GM23338 (cell line): Measurements from ENCODE around the gene MRGPRE. TPM values are rescaled to one million over a fixed set of nuclear protein-coding genes. Genes with fewer than 3 reads are reported as not detected.

Experiments used
- ATAC-seq: fragments of 200-7000 bp; cut with Tn5 transposase; 3 replicates; pipeline ENCODE4 v1.9.1; 2020
- DNase-seq: peaks from one replicate; pipeline ENCODE4 v3.0.0-alpha.2; 2015; ENCODE audit warnings: low spot score
- H2AFZ ChIP-seq: fragments of 200-600 bp; sonication (generic); 2 replicates; pipeline ENCODE4 v1.8.0; 2016; ENCODE audit warnings: antibody characterized with exemption, mild to moderate bottlenecking, moderate library complexity
- H3F3A ChIP-seq: fragments of 200-600 bp; sonication (generic); replicated peaks from 2 replicates; pipeline ENCODE4 v1.8.0; 2017; ENCODE audit warnings: antibody characterized with exemption, mixed run types, low read depth
- H3K27ac ChIP-seq: fragments of 200-600 bp; sonication (generic); 2 replicates; pipeline ENCODE4 v1.6.1; 2016; ENCODE audit warnings: low read depth
- H3K27me3 ChIP-seq: fragments of 200-600 bp; sonication (generic); 2 replicates; pipeline ENCODE4 v1.8.0; 2016; ENCODE audit warnings: mild to moderate bottlenecking, mixed run types, moderate library complexity; ENCODE audit not compliant: insufficient read depth
- H3K36me3 ChIP-seq: fragments of 200-600 bp; sonication (generic); 2 replicates; pipeline ENCODE4 v1.8.0; 2016; ENCODE audit warnings: mild to moderate bottlenecking; ENCODE audit not compliant: insufficient read depth
- H3K4me1 ChIP-seq: fragments of 200-600 bp; sonication (generic); 2 replicates; pipeline ENCODE4 v1.8.0; 2016; ENCODE audit warnings: mild to moderate bottlenecking, moderate library complexity; ENCODE audit not compliant: insufficient read depth
- H3K4me2 ChIP-seq: fragments of 200-600 bp; sonication (generic); 2 replicates; pipeline ENCODE4 v1.7.1; 2017; ENCODE audit warnings: mixed run types
- H3K4me3 ChIP-seq: fragments of 200-600 bp; sonication (generic); 2 replicates; pipeline ENCODE4 v1.6.1; 2016; ENCODE audit warnings: mixed run types
- H3K79me2 ChIP-seq: fragments of 200-600 bp; sonication (generic); replicated peaks from 2 replicates; pipeline ENCODE4 v1.8.0; 2017; ENCODE audit warnings: mild to moderate bottlenecking; ENCODE audit not compliant: insufficient read depth
- H3K9me2 ChIP-seq: fragments of 200-600 bp; sonication (generic); 2 replicates; pipeline ENCODE4 v1.8.0; 2017; ENCODE audit not compliant: insufficient read depth
- H4K20me1 ChIP-seq: fragments of 200-600 bp; sonication (generic); replicated peaks from 2 replicates; pipeline ENCODE4 v1.8.0; 2017; ENCODE audit warnings: mild to moderate bottlenecking; ENCODE audit not compliant: insufficient read depth
- H3K27ac Mint-ChIP-seq: 2 replicates; pipeline ENCODE4 v1.8.0; 2020; ENCODE audit warnings: inconsistent platforms, mild to moderate bottlenecking, moderate library complexity, mixed read lengths
- H3K27me3 Mint-ChIP-seq: 3 replicates; pipeline ENCODE4 v1.8.0; 2022; ENCODE audit warnings: low read depth, mild to moderate bottlenecking, moderate library complexity, mixed read lengths, inconsistent platforms; ENCODE audit not compliant: insufficient read depth, poor library complexity
- H3K36me3 Mint-ChIP-seq: 3 replicates; pipeline ENCODE4 v1.8.0; 2021; ENCODE audit warnings: low read depth, mild to moderate bottlenecking, inconsistent platforms, moderate library complexity, mixed read lengths
- H3K4me1 Mint-ChIP-seq: 3 replicates; pipeline ENCODE4 v1.8.0; 2020; ENCODE audit warnings: mild to moderate bottlenecking, inconsistent platforms, mixed read lengths
- H3K4me3 Mint-ChIP-seq: 3 replicates; pipeline ENCODE4 v1.8.0; 2021; ENCODE audit warnings: moderate library complexity, mild to moderate bottlenecking, inconsistent platforms, mixed read lengths
- H3K9me3 Mint-ChIP-seq: 3 replicates; pipeline ENCODE4 v1.8.0; 2020; ENCODE audit warnings: moderate library complexity, mild to moderate bottlenecking, inconsistent platforms, mixed read lengths
- CREB1 ChIP-seq: fragments of 250-450 bp; sonication (Bioruptor Pico); IDR thresholded peaks from 2 replicates; pipeline ENCODE4 v1.5.0; 2020; ENCODE audit warnings: low read depth, mild to moderate bottlenecking, moderate library complexity
- CTCF ChIP-seq, 2 experiments: fragments of 200-600 bp in 1 of 2; sonication (generic) in 1 of 2; conservative IDR thresholded peaks; 2 replicates each; pipeline versions ENCODE4 v1.5.1 to v1.6.1; 2016 to 2017; ENCODE audit warnings: antibody characterized with exemption in 2 of 2, low read depth in 2 of 2, mild to moderate bottlenecking in 2 of 2, moderate library complexity in 1 of 2
- EZH2 ChIP-seq: fragments of 200-600 bp; sonication (generic); IDR thresholded peaks from one replicate; pipeline ENCODE4 v1.8.0; 2017; ENCODE audit warnings: antibody characterized with exemption, mild to moderate bottlenecking, low read depth; ENCODE audit not compliant: unreplicated experiment
- EZH2phosphoT487 ChIP-seq: fragments of 200-600 bp; sonication (generic); IDR thresholded peaks from one replicate; pipeline ENCODE4 v1.8.1; 2018; ENCODE audit warnings: antibody characterized with exemption; ENCODE audit not compliant: unreplicated experiment
- JUNB ChIP-seq: IDR thresholded peaks from one replicate; pipeline ENCODE4 v1.6.1; 2016; ENCODE audit warnings: antibody characterized with exemption; ENCODE audit not compliant: unreplicated experiment
- NANOG ChIP-seq: IDR thresholded peaks from 2 replicates; pipeline ENCODE4 v1.6.1; 2016; ENCODE audit warnings: antibody characterized with exemption, borderline replicate concordance
- POLR2AphosphoS5 ChIP-seq: IDR thresholded peaks from 2 replicates; pipeline ENCODE4 v1.6.1; 2016; ENCODE audit warnings: antibody characterized with exemption, low read depth
- STAT1 ChIP-seq: IDR thresholded peaks from one replicate; pipeline ENCODE4 v1.6.1; 2016; ENCODE audit warnings: antibody characterized with exemption; ENCODE audit not compliant: unreplicated experiment
- ZNF114 ChIP-seq: fragments of 250-450 bp; sonication (Bioruptor Pico); IDR thresholded peaks from 2 replicates; pipeline ENCODE4 v1.5.0; 2020; ENCODE audit warnings: mild to moderate bottlenecking, moderate library complexity
- ZNF331 ChIP-seq: fragments of 250-450 bp; sonication (Bioruptor Pico); IDR thresholded peaks from 2 replicates; pipeline ENCODE4 v1.5.0; 2020; ENCODE audit warnings: low read depth, mild to moderate bottlenecking, moderate library complexity
- ZNF462 ChIP-seq: fragments of 250-450 bp; sonication (Bioruptor Pico); IDR thresholded peaks from 2 replicates; pipeline ENCODE4 v1.5.0; 2020; ENCODE audit warnings: mild to moderate bottlenecking, moderate library complexity
- polyA plus RNA-seq: library from polyadenylated mRNA; unstranded; fragments of >200 nt; fragmentation: Nextera tagmentation; extraction: Ambion mirVana; gene quantifications from 2 replicates; pipeline ENCODE4 v1.2.1, GENCODE V29; 2016
- total RNA-seq: library from RNA; depleted of rRNA; stranded (reverse); fragments of >200 nt; shearing (Covaris generic); gene quantifications from 2 replicates; pipeline ENCODE4 v1.2.3, GENCODE V29; 2014
- TF ChIP-seq, protein P1 (sequence below): IDR thresholded peaks from 2 replicates; pipeline ENCODE4 v1.6.1; 2016; ENCODE audit warnings: antibody characterized with exemption
- TF ChIP-seq, protein P2 (sequence below): IDR thresholded peaks from one replicate; pipeline ENCODE4 v1.6.1; 2018; ENCODE audit warnings: antibody characterized with exemption; ENCODE audit not compliant: unreplicated experiment

MRGPRE gene
- total and polyA plus RNA-seq, 2 experiments from 2014 or later: not detected

DNA sequence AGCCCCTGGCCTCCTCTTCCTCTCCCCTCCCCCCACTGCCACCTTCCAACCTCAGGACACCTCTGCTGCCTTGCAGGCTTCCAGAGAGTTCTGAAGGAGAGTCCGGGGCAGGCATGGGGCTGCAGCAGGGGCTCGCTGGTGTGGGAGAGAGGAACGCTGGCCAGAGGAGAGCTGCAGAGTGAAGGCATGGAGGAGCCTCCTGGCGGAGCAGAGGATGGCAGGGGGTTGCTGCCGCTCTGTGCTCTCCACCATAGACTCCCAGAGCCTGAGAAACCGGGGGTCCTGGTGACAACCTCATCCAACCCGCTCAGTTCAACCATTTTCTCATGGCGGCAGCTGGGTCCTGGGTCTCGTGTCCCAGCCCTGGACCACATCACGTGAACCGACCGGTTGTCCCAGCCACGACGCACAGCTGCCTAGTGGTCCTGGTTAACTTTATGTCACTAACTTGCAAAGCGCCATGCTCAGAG lies 31.1 kb downstream of the MRGPRE start:
- DNase-seq (no peak), ATAC-seq (no peak)
- no peak overlapping the region for H3K4me2 ChIP-seq
- no peak overlapping the region for H3K4me3 ChIP-seq
- H3K27me3 ChIP-seq: peaks cover 33% of the 10 kb centered on the region
- Mint-ChIP-seq H3K4me3 (no peak overlapping the region), H3K36me3 (no peaks in the 10 kb centered on the region), H3K27ac (no peak overlapping the region), H3K9me3 (no peaks in the 10 kb centered on the region), H3K27me3 (peaks cover 38% of the 10 kb centered on the region), H3K4me1 (peaks cover 3% of the 10 kb centered on the region; the same call in 1 of the 3 replicates)
- H3K79me2 ChIP-seq: no peaks in the 10 kb centered on the region
- no peaks in the 10 kb centered on the region for H3K36me3 ChIP-seq
- no peak overlapping the region for H3K27ac ChIP-seq
- no peaks in the 10 kb centered on the region for H4K20me1 ChIP-seq
- H3K9me2 ChIP-seq: no peaks in the 10 kb centered on the region
- H3F3A ChIP-seq: no peaks in the 10 kb centered on the region
- H2AFZ ChIP-seq: no peak overlapping the region
- H3K4me1 ChIP-seq: no peaks in the 10 kb centered on the region
- TF ChIP-seq ZNF114 (CRISPR knock-in tag) (no peak), CREB1 (no peak), EZH2 (no peak), ZNF331 (CRISPR knock-in tag) (no peak), ZNF462 (no peak), NANOG (no peak), CTCF (conservative IDR thresholded peaks at IDR 0.05; ENCODE audit: low read depth in 2 of 2) (no peak), JUNB (no peak), STAT1 (no peak), EZH2phosphoT487 (no peak), POLR2AphosphoS5 (no peak)
- TF ChIP-seq, protein P1, sequence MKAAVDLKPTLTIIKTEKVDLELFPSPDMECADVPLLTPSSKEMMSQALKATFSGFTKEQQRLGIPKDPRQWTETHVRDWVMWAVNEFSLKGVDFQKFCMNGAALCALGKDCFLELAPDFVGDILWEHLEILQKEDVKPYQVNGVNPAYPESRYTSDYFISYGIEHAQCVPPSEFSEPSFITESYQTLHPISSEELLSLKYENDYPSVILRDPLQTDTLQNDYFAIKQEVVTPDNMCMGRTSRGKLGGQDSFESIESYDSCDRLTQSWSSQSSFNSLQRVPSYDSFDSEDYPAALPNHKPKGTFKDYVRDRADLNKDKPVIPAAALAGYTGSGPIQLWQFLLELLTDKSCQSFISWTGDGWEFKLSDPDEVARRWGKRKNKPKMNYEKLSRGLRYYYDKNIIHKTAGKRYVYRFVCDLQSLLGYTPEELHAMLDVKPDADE: no peak
- TF ChIP-seq, protein P2, sequence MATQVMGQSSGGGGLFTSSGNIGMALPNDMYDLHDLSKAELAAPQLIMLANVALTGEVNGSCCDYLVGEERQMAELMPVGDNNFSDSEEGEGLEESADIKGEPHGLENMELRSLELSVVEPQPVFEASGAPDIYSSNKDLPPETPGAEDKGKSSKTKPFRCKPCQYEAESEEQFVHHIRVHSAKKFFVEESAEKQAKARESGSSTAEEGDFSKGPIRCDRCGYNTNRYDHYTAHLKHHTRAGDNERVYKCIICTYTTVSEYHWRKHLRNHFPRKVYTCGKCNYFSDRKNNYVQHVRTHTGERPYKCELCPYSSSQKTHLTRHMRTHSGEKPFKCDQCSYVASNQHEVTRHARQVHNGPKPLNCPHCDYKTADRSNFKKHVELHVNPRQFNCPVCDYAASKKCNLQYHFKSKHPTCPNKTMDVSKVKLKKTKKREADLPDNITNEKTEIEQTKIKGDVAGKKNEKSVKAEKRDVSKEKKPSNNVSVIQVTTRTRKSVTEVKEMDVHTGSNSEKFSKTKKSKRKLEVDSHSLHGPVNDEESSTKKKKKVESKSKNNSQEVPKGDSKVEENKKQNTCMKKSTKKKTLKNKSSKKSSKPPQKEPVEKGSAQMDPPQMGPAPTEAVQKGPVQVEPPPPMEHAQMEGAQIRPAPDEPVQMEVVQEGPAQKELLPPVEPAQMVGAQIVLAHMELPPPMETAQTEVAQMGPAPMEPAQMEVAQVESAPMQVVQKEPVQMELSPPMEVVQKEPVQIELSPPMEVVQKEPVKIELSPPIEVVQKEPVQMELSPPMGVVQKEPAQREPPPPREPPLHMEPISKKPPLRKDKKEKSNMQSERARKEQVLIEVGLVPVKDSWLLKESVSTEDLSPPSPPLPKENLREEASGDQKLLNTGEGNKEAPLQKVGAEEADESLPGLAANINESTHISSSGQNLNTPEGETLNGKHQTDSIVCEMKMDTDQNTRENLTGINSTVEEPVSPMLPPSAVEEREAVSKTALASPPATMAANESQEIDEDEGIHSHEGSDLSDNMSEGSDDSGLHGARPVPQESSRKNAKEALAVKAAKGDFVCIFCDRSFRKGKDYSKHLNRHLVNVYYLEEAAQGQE: no peak
